ENCODE results near the gene TRIM14. TPM values are rescaled to one million over a fixed set of nuclear protein-coding genes. Genes with fewer than 3 reads are reported as not detected.

The TRIM14 gene
- total and polyA plus RNA-seq, 2 of the 13 experiments (the other 11 are each of a cell fraction or from before 2014, with no cell fraction given): 9.2 to 13.0 TPM

DNA sequence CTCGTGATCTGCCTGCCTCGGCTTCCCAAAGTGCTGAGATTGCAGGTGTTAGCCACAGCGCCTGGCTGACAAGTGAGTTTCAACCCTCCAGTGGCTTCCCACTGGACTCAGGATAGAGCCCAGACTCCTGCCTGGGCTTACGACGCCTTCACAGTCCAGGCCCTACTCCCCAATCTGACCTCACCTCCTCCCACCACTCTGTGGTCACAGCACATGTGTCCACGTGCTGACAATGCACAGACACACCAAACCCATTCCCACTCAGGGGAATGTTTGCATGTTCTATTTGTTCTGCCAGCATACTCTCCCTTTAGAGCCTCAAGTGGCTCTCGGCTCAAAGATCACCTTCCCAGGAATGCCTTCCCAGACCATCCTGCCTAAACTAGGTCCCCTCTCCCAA, 31.1 kb upstream of the TRIM14 start (continued):
- TF ChIP-seq, protein P1, sequence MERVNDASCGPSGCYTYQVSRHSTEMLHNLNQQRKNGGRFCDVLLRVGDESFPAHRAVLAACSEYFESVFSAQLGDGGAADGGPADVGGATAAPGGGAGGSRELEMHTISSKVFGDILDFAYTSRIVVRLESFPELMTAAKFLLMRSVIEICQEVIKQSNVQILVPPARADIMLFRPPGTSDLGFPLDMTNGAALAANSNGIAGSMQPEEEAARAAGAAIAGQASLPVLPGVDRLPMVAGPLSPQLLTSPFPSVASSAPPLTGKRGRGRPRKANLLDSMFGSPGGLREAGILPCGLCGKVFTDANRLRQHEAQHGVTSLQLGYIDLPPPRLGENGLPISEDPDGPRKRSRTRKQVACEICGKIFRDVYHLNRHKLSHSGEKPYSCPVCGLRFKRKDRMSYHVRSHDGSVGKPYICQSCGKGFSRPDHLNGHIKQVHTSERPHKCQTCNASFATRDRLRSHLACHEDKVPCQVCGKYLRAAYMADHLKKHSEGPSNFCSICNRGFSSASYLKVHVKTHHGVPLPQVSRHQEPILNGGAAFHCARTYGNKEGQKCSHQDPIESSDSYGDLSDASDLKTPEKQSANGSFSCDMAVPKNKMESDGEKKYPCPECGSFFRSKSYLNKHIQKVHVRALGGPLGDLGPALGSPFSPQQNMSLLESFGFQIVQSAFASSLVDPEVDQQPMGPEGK (CRISPR knock-in tag; IDR thresholded peaks at IDR 0.05): peak; percentile 41; the same call in 1 of the 2 replicates
- TF ChIP-seq NR2F2 (IDR thresholded peaks at IDR 0.05; ENCODE audit: borderline replicate concordance, low read depth) (no peak), SNAPC2 (CRISPR knock-in tag; IDR thresholded peaks at IDR 0.05) (no peak), ZSCAN31 (CRISPR knock-in tag; IDR thresholded peaks at IDR 0.05; ENCODE audit: low read depth) (no peak), EZH2 (conservative IDR thresholded peaks at IDR 0.05; ENCODE audit: low read depth, low read length) (no peak), ZNF17 (CRISPR knock-in tag; IDR thresholded peaks at IDR 0.05) (no peak), NKX3-1 (CRISPR knock-in tag; IDR thresholded peaks at IDR 0.05) (no peak), MAFF (IDR thresholded peaks at IDR 0.05; ENCODE audit: low read depth, low read length) (no peak), HOXA3 (CRISPR knock-in tag; IDR thresholded peaks at IDR 0.05) (peak; percentile 68), ZNF589 (CRISPR knock-in tag; conservative IDR thresholded peaks at IDR 0.05) (0 out of 2 replicates have a peak, but pooled peaks have one; percentile 22)
- TF ChIP-seq, protein P2, sequence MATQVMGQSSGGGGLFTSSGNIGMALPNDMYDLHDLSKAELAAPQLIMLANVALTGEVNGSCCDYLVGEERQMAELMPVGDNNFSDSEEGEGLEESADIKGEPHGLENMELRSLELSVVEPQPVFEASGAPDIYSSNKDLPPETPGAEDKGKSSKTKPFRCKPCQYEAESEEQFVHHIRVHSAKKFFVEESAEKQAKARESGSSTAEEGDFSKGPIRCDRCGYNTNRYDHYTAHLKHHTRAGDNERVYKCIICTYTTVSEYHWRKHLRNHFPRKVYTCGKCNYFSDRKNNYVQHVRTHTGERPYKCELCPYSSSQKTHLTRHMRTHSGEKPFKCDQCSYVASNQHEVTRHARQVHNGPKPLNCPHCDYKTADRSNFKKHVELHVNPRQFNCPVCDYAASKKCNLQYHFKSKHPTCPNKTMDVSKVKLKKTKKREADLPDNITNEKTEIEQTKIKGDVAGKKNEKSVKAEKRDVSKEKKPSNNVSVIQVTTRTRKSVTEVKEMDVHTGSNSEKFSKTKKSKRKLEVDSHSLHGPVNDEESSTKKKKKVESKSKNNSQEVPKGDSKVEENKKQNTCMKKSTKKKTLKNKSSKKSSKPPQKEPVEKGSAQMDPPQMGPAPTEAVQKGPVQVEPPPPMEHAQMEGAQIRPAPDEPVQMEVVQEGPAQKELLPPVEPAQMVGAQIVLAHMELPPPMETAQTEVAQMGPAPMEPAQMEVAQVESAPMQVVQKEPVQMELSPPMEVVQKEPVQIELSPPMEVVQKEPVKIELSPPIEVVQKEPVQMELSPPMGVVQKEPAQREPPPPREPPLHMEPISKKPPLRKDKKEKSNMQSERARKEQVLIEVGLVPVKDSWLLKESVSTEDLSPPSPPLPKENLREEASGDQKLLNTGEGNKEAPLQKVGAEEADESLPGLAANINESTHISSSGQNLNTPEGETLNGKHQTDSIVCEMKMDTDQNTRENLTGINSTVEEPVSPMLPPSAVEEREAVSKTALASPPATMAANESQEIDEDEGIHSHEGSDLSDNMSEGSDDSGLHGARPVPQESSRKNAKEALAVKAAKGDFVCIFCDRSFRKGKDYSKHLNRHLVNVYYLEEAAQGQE (IDR thresholded peaks at IDR 0.05; ENCODE audit: borderline replicate concordance in 1 of 2, low read depth in 1 of 2, low read length in 2 of 2): no peak
- TF ChIP-seq, protein P3, sequence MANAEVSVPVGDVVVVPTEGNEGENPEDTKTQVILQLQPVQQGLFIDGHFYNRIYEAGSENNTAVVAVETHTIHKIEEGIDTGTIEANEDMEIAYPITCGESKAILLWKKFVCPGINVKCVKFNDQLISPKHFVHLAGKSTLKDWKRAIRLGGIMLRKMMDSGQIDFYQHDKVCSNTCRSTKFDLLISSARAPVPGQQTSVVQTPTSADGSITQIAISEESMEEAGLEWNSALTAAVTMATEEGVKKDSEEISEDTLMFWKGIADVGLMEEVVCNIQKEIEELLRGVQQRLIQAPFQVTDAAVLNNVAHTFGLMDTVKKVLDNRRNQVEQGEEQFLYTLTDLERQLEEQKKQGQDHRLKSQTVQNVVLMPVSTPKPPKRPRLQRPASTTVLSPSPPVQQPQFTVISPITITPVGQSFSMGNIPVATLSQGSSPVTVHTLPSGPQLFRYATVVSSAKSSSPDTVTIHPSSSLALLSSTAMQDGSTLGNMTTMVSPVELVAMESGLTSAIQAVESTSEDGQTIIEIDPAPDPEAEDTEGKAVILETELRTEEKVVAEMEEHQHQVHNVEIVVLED (CRISPR knock-in tag; IDR thresholded peaks at IDR 0.05; ENCODE audit: borderline replicate concordance): no peak
- TF ChIP-seq, protein P4, sequence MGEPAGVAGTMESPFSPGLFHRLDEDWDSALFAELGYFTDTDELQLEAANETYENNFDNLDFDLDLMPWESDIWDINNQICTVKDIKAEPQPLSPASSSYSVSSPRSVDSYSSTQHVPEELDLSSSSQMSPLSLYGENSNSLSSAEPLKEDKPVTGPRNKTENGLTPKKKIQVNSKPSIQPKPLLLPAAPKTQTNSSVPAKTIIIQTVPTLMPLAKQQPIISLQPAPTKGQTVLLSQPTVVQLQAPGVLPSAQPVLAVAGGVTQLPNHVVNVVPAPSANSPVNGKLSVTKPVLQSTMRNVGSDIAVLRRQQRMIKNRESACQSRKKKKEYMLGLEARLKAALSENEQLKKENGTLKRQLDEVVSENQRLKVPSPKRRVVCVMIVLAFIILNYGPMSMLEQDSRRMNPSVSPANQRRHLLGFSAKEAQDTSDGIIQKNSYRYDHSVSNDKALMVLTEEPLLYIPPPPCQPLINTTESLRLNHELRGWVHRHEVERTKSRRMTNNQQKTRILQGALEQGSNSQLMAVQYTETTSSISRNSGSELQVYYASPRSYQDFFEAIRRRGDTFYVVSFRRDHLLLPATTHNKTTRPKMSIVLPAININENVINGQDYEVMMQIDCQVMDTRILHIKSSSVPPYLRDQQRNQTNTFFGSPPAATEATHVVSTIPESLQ (CRISPR knock-in tag; conservative IDR thresholded peaks at IDR 0.05): no peak
- TF ChIP-seq, protein P5, sequence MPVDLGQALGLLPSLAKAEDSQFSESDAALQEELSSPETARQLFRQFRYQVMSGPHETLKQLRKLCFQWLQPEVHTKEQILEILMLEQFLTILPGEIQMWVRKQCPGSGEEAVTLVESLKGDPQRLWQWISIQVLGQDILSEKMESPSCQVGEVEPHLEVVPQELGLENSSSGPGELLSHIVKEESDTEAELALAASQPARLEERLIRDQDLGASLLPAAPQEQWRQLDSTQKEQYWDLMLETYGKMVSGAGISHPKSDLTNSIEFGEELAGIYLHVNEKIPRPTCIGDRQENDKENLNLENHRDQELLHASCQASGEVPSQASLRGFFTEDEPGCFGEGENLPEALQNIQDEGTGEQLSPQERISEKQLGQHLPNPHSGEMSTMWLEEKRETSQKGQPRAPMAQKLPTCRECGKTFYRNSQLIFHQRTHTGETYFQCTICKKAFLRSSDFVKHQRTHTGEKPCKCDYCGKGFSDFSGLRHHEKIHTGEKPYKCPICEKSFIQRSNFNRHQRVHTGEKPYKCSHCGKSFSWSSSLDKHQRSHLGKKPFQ (CRISPR knock-in tag; IDR thresholded peaks at IDR 0.05; ENCODE audit: insufficient replicate concordance): no peak
- TF ChIP-seq, protein P6, sequence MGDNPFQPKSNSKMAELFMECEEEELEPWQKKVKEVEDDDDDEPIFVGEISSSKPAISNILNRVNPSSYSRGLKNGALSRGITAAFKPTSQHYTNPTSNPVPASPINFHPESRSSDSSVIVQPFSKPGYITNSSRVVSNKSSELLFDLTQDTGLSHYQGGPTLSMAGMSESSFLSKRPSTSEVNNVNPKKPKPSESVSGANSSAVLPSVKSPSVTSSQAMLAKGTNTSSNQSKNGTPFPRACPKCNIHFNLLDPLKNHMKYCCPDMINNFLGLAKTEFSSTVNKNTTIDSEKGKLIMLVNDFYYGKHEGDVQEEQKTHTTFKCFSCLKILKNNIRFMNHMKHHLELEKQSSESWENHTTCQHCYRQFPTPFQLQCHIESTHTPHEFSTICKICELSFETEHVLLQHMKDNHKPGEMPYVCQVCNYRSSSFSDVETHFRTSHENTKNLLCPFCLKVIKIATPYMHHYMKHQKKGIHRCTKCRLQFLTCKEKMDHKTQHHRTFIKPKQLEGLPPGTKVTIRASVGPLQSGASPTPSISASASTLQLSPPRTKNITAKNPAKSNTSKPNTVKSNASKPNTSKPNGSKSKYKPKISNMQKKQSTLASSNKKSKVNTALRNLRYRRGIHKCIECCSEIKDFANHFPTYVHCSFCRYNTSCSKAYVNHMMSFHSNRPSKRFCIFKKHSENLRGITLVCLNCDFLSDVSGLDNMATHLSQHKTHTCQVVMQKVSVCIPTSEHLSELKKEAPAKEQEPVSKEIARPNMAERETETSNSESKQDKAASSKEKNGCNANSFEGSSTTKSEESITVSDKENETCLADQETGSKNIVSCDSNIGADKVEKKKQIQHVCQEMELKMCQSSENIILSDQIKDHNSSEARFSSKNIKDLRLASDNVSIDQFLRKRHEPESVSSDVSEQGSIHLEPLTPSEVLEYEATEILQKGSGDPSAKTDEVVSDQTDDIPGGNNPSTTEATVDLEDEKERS (CRISPR knock-in tag; IDR thresholded peaks at IDR 0.05): no peak

Measured in HepG2 (cell line).